Measurements from ENCODE around the gene NPLOC4. TPM values are rescaled to one million over a fixed set of nuclear protein-coding genes. Genes with fewer than 3 reads are reported as not detected.

Gene NPLOC4
- total RNA-seq, 4 donors from 2014 or later = 14.6 to 86.3 (median 30.9) TPM

DNA sequence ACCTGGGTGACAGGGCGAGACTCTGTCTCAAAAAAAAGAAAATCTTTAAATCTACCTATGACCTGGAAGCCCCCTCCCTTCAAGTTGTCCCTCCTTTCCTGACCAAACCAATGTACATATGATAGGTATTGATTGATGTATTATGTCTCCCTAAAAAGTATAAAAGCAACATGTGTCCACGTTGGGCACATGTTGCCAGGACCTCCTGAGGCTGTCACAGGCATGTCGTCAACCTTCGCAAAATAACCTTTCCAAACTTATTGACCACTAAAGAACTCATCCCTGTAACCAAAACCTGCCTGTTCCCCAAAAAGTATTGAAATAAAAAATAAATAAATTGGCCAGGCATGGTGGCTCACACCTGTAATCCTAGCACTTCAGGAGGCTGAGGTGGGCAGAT is 25.1 kb upstream of the NPLOC4 start:
- DNase-seq = no peak
- Histone ChIP-seq H3K27me3 (no peaks in the 10 kb centered on the region), H3K9me3 (no peaks in the 10 kb centered on the region), H3K4me3 (no peak overlapping the region), H3K4me1 (no peaks in the 10 kb centered on the region), H3K36me3 (no peaks in the 10 kb centered on the region), H3K27ac (no peak overlapping the region)
- no peak for TF ChIP-seq POLR2A (IDR thresholded peaks at IDR 0.05)
- TF ChIP-seq, protein P1, sequence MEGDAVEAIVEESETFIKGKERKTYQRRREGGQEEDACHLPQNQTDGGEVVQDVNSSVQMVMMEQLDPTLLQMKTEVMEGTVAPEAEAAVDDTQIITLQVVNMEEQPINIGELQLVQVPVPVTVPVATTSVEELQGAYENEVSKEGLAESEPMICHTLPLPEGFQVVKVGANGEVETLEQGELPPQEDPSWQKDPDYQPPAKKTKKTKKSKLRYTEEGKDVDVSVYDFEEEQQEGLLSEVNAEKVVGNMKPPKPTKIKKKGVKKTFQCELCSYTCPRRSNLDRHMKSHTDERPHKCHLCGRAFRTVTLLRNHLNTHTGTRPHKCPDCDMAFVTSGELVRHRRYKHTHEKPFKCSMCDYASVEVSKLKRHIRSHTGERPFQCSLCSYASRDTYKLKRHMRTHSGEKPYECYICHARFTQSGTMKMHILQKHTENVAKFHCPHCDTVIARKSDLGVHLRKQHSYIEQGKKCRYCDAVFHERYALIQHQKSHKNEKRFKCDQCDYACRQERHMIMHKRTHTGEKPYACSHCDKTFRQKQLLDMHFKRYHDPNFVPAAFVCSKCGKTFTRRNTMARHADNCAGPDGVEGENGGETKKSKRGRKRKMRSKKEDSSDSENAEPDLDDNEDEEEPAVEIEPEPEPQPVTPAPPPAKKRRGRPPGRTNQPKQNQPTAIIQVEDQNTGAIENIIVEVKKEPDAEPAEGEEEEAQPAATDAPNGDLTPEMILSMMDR (IDR thresholded peaks at IDR 0.05) = no peak
- intact Hi-C loops (cut with DNase I; ENCODE audit: low total_unique reads) = no loop called here

DNA sequence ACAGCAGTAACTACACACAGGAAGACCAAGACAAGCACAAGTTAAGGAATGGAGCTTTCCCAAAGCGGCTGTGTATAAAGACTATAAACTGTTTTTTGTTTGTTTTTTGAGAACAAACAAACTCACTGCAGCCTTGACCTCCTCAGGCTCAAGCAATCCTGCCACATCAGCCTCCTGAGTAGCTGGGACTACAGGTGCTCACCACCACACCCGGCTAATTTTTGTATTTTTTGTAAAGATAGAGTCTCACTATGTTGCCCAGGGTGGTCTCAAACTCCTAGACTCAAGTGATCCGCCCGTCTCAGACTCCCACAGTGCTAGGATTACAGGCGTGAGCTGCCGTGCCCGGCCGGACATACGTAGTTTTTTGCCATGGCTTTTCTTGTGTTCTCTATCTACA is 23.5 kb upstream of the NPLOC4 start:
- no peak overlapping the region for H3K27ac ChIP-seq
- DNase-seq = no peak
- no peak overlapping the region for H3K4me3 ChIP-seq
- no peaks in the 10 kb centered on the region for H3K4me1 ChIP-seq
- TF ChIP-seq, protein P1 (IDR thresholded peaks at IDR 0.05) = no peak
- no peak for TF ChIP-seq POLR2A (IDR thresholded peaks at IDR 0.05)
- intact Hi-C loops (cut with DNase I; ENCODE audit: low total_unique reads) = no loop called here
- H3K27me3 ChIP-seq = no peaks in the 10 kb centered on the region
- no peaks in the 10 kb centered on the region for H3K36me3 ChIP-seq
- H3K9me3 ChIP-seq = no peaks in the 10 kb centered on the region

DNA sequence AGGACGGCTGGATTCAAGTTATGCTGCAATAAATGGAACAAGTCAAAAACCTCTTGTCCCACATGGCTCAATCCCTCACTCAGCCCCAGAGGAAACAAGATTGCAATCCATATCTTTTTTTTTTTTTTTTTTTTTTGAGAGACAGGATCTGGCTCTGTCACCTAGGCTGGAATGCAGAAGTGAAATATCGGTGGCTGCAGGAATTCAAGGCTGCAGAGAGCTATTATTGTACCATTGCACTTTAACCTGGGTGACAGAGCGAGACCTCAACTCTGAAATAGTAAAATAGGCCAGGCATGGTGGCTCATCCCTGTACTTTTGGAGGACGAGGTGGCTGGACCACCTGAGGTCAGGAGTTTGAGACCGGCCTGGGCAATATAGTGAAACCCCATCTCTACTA is 22.1 kb upstream of the NPLOC4 start:
- Histone ChIP-seq H3K4me3 (no peak overlapping the region), H3K27me3 (no peaks in the 10 kb centered on the region), H3K4me1 (no peaks in the 10 kb centered on the region), H3K9me3 (no peaks in the 10 kb centered on the region), H3K36me3 (no peaks in the 10 kb centered on the region), H3K27ac (no peak overlapping the region)
- TF ChIP-seq POLR2A (IDR thresholded peaks at IDR 0.05) = no peak
- TF ChIP-seq, protein P1 (IDR thresholded peaks at IDR 0.05) = no peak
- no peak for DNase-seq
- intact Hi-C loops (cut with DNase I; ENCODE audit: low total_unique reads) = no loop called here

DNA sequence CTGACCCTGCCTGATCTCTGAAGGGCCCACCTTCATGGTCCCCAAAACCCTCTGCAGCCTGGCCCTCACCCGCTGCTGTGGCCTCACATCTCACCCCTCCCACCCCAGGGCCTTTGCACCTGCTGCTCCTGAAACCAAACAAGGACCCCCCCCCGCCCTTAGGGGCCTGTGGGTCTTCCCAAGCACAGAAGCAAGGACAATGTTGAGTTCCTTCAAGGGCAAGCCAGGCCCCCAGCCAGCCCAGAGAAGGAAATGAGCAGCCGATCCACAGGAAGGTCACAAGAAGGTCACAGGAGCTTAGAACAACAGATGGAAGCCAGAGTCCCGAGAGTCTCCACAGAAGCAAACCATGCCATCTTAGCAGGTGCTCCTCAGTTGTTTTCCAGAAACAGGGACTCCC is 19.9 kb upstream of the NPLOC4 start:
- Histone ChIP-seq H3K9me3 (no peaks in the 10 kb centered on the region), H3K27ac (no peak overlapping the region)

DNA sequence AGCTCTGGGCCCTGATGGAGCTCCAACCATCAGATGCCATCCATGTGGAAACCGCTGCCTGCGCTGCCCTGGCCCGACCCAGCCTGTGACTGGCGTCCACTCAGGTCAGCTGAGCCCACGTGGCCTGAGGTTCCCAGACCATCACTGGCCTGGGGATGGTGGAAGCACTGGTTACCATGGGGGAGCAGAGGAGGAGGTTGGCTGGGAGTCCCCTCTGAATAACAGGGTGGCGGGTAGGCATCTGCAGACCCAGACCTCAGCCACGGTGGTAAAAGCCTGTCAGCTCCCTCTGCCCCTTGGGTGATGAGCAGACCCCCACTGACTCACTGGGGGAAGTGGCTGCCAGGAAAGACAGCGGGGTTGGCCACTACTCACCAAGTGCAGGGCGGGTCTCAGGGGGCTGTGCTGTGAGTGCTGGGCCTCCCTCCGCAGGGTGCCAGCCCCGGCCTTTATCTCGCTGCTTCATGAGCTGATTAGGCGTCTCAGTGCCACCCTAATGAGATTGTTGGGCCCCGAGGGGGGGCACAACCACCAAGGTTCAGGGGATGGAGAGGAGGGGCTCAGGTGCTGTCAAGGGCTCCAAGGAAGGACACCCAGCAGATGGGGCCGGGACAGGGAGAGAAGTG is 19.3 kb upstream of the NPLOC4 start, which contains the start of gene PDE6G:
Gene PDE6G (minus strand): TSS at position 425 of the 626 bp plus-strand sequence. CDS start 3,237 bp downstream, outside the sequence.
- H3K36me3 ChIP-seq = no peaks in the 10 kb centered on the region
- no peak for TF ChIP-seq POLR2A (IDR thresholded peaks at IDR 0.05)
- TF ChIP-seq, protein P1 (IDR thresholded peaks at IDR 0.05) = no peak
- H3K27me3 ChIP-seq = peaks cover 0 to under 1% of the 10 kb centered on the region in 2 donors
- H3K9me3 ChIP-seq = no peaks in the 10 kb centered on the region
- no peak within 1 kb of the TSS for H3K27ac ChIP-seq
- H3K4me3 ChIP-seq = no peak within 1 kb of the TSS
- no peaks in the 10 kb centered on the region for H3K4me1 ChIP-seq
- intact Hi-C loops (cut with DNase I; ENCODE audit: low total_unique reads) = no loop called here
- DNase-seq = no peak

More for the DNA sequence above, 19.9 kb upstream of the NPLOC4 start:
- DNase-seq = no peak
- Histone ChIP-seq H3K4me3 (no peak overlapping the region), H3K27me3 (no peaks in the 10 kb centered on the region), H3K4me1 (no peaks in the 10 kb centered on the region), H3K36me3 (no peaks in the 10 kb centered on the region)
- TF ChIP-seq POLR2A (IDR thresholded peaks at IDR 0.05) = no peak
- intact Hi-C loops (cut with DNase I; ENCODE audit: low total_unique reads) = no loop called here

Data from uterus (tissue), 4 donors.